Measurements from ENCODE around the gene FBXO44. TPM values are rescaled to one million over a fixed set of nuclear protein-coding genes. Genes with fewer than 3 reads are reported as not detected.

The FBXO44 gene
- total RNA-seq, 1 experiment from 2014 or later, result 60.9 TPM

DNA sequence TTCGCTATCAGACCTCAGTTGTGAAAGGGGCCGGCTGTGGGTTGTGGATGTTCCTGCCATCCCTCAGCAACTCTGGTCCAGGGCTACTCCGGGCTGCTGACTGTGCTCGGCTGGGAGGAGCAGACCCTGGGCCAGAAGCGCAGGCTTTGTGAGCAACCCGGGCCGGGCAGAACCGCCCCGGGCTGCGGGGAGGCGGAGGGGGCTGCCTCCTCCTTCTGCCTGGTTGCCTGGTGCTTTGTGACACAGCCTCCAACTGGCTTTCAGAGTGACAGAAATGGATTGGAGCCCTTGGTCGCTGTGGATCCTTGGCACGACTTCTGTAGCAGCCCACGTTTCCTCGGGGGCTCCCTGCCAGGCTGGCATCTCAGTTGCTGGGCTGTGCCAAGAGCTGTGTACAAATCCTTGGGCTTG is 46.9 kb downstream of the FBXO44 start:
- Histone ChIP-seq H3K4me1 (ENCODE audit: control insufficient read depth in 1 of 2, insufficient read depth in 2 of 2, low read length in 2 of 2) (no peaks in the 10 kb centered on the region), H3K79me2 (ENCODE audit: insufficient read depth, low read length) (no peaks in the 10 kb centered on the region), H2AFZ (ENCODE audit: low read depth, low read length, poor library complexity, severe bottlenecking) (no peak overlapping the region), H3K4me3 (replicated peaks in 1 of 2; ENCODE audit: low read depth in 1 of 2, low read length in 2 of 2) (no peak overlapping the region), H3K9me2 (ENCODE audit: insufficient read depth) (no peaks in the 10 kb centered on the region), H3K9me3 (ENCODE audit: control insufficient read depth in 1 of 2, insufficient read depth in 1 of 2, low read depth in 1 of 2, low read length in 2 of 2) (no peaks in the 10 kb centered on the region), H4K20me1 (ENCODE audit: insufficient read depth) (no peaks in the 10 kb centered on the region), H3K27me3 (ENCODE audit: insufficient read depth, low read length) (no peaks in the 10 kb centered on the region), H3K4me2 (ENCODE audit: low read length) (no peak overlapping the region), H3K9ac (ENCODE audit: low read length) (no peak overlapping the region), H3K27ac (ENCODE audit: low read depth, low read length) (no peak overlapping the region), H3K36me3 (ENCODE audit: control insufficient read depth in 1 of 2, insufficient read depth in 2 of 2, low read length in 2 of 2) (no peaks in the 10 kb centered on the region)
- CTCF ChIA-PET, result no interaction called here
- no peak for ATAC-seq
- intact Hi-C loops (cut with micrococcal nuclease), result no loop called here
- BruUV-seq (replicated peaks), result no TSS peak
- POLR2A ChIA-PET, result no interaction called here
- TF ChIP-seq MAX (IDR thresholded peaks at IDR 0.05), result no peak
- no peak for TF ChIP-seq SP1 (IDR thresholded peaks at IDR 0.05; ENCODE audit: low read depth)
- no peak for TF ChIP-seq TCF7L2 (IDR thresholded peaks at IDR 0.05; ENCODE audit: borderline replicate concordance, extremely low read depth, insufficient read depth, insufficient read length)
- no peak for TF ChIP-seq JUND (IDR thresholded peaks at IDR 0.05)
- TF ChIP-seq EZH2phosphoT487 (IDR thresholded peaks at IDR 0.05; ENCODE audit: borderline replicate concordance), result no peak
- TF ChIP-seq RAD21 (IDR thresholded peaks at IDR 0.05; ENCODE audit: low read depth), result no peak
- TF ChIP-seq EZH2 (IDR thresholded peaks at IDR 0.05), result no peak
- no peak for TF ChIP-seq POLR2A (IDR thresholded peaks at IDR 0.05; ENCODE audit: borderline replicate concordance, extremely low read depth, insufficient read depth, insufficient read length)
- DNase-seq (ENCODE audit: low read depth, low spot score), result no peak
- RAD21 ChIA-PET (ENCODE audit: low non-redundant PET in 1 of 2, low total read pairs in 2 of 2, uncharacterized antibody in 2 of 2, unreplicated experiment in 2 of 2), result no interaction called here

GRCh38 chr1:11701981-11702803 is 47.5 kb downstream of the FBXO44 start:
- CTCF ChIA-PET, result no interaction called here
- Histone ChIP-seq H3K27ac (ENCODE audit: low read depth, low read length) (no peak overlapping the region), H3K4me1 (ENCODE audit: control insufficient read depth in 1 of 2, insufficient read depth in 2 of 2, low read length in 2 of 2) (peaks cover 2% of the 10 kb centered on the region in 2 experiments; a peak in 3 of 4 replicates), H3K9ac (ENCODE audit: low read length) (no peak overlapping the region), H3K79me2 (ENCODE audit: insufficient read depth, low read length) (no peaks in the 10 kb centered on the region), H3K9me2 (ENCODE audit: insufficient read depth) (no peaks in the 10 kb centered on the region), H3K4me3 (replicated peaks in 1 of 2; ENCODE audit: low read depth in 1 of 2, low read length in 2 of 2) (no peak overlapping the region), H2AFZ (ENCODE audit: low read depth, low read length, poor library complexity, severe bottlenecking) (no peak overlapping the region), H3K36me3 (ENCODE audit: control insufficient read depth in 1 of 2, insufficient read depth in 2 of 2, low read length in 2 of 2) (no peaks in the 10 kb centered on the region), H3K4me2 (ENCODE audit: low read length) (no peak overlapping the region), H3K27me3 (ENCODE audit: insufficient read depth, low read length) (no peaks in the 10 kb centered on the region), H3K9me3 (ENCODE audit: control insufficient read depth in 1 of 2, insufficient read depth in 1 of 2, low read depth in 1 of 2, low read length in 2 of 2) (no peaks in the 10 kb centered on the region), H4K20me1 (ENCODE audit: insufficient read depth) (no peaks in the 10 kb centered on the region)
- DNase-seq (ENCODE audit: low read depth, low spot score) (no peak), ATAC-seq (no peak)
- BruUV-seq (replicated peaks), result no TSS peak
- intact Hi-C loops (cut with micrococcal nuclease), result no loop called here
- TF ChIP-seq SIN3A (IDR thresholded peaks at IDR 0.05; ENCODE audit: low read depth) (no peak), EGR1 (IDR thresholded peaks at IDR 0.05; ENCODE audit: low read depth) (no peak), TCF7L2 (IDR thresholded peaks at IDR 0.05; ENCODE audit: borderline replicate concordance, extremely low read depth, insufficient read depth, insufficient read length) (no peak), ZNF274 (IDR thresholded peaks at IDR 0.05; ENCODE audit: low read depth, low read length) (no peak), YY1 (IDR thresholded peaks at IDR 0.05; ENCODE audit: extremely low read depth, insufficient replicate concordance, low read depth, low read length) (no peak), CBX3 (IDR thresholded peaks at IDR 0.05; ENCODE audit: low read depth) (no peak), CEBPB (IDR thresholded peaks at IDR 0.05; ENCODE audit: low read depth) (no peak)
- POLR2A ChIA-PET, result no interaction called here
- RAD21 ChIA-PET (ENCODE audit: low non-redundant PET in 1 of 2, low total read pairs in 2 of 2, uncharacterized antibody in 2 of 2, unreplicated experiment in 2 of 2), result no interaction called here
